Gastroesophageal sphincter (tissue), 4 donors: ENCODE measurements around the gene ATXN7L3B. TPM values are rescaled to one million over a fixed set of nuclear protein-coding genes. Genes with fewer than 3 reads are reported as not detected.

Experiments used
- ATAC-seq: fragments of 150-250 bp; one replicate; pipeline ENCODE4 v1.9.1; 2016; ENCODE audit warnings: mild to moderate bottlenecking, moderate library complexity
- H3K27ac ChIP-seq, 4 donors: fragments of 200-600 bp; sonication (generic) in 3 of 4; 1 replicate in 3 of 4; 2 replicates in 1 of 4; pipeline ENCODE4 v1.5.1; 2016 to 2019
- H3K27me3 ChIP-seq: fragments of 200-600 bp; sonication (generic); one replicate; pipeline ENCODE4 v1.5.1; 2019
- H3K36me3 ChIP-seq, 2 donors: fragments of 200-600 bp; sonication (generic); one replicate each; pipeline ENCODE4 v1.5.1; 2019; ENCODE audit warnings: control low read depth in 1 of 2
- H3K4me1 ChIP-seq, 3 donors: fragments of 200-600 bp; sonication (generic); 1 replicate in 2 of 3; 2 replicates in 1 of 3; pipeline ENCODE4 v1.5.1; 2016 to 2019; ENCODE audit warnings: control low read depth in 2 of 3
- H3K4me3 ChIP-seq, 2 donors: fragments of 200-600 bp; sonication (generic); one replicate each; pipeline ENCODE4 v1.5.1; 2019; ENCODE audit warnings: mild to moderate bottlenecking in 1 of 2, moderate library complexity in 1 of 2
- H3K9me3 ChIP-seq, 3 donors: fragments of 200-600 bp; sonication (generic); one replicate each; pipeline ENCODE4 v1.5.1; 2017 to 2019; ENCODE audit warnings: control low read depth in 2 of 3
- CTCF ChIP-seq, 4 experiments: fragments of 200-600 bp in 2 of 4; fragments of 450-650 bp in 2 of 4; sonication (generic) in 1 of 4; IDR thresholded peaks; one replicate each; pipeline ENCODE4 v1.5.1; 2017 to 2019; ENCODE audit warnings: antibody characterized with exemption in 4 of 4, mild to moderate bottlenecking in 2 of 4, moderate library complexity in 2 of 4
- EP300 ChIP-seq: sonication (generic); formaldehyde crosslinking; IDR thresholded peaks from one replicate; pipeline ENCODE4 v1.6.1; 2017; ENCODE audit warnings: antibody characterized with exemption, mild to moderate bottlenecking
- POLR2A ChIP-seq, 2 donors: fragments of 450-650 bp; IDR thresholded peaks; one replicate each; pipeline ENCODE4 v1.6.1; 2017; ENCODE audit warnings: antibody characterized with exemption in 2 of 2, mild to moderate bottlenecking in 2 of 2, moderate library complexity in 1 of 2
- POLR2AphosphoS5 ChIP-seq: sonication (generic); formaldehyde crosslinking; IDR thresholded peaks from one replicate; pipeline ENCODE4 v1.6.1; 2017; ENCODE audit warnings: antibody characterized with exemption
- WGBS, 2 donors: methylation state at CpG; one replicate each; pipeline ENCODE4 v1.1.5; 2018; ENCODE audit warnings: low coverage in 1 of 2; 5-methylcytosine and 5-hydroxymethylcytosine counted together
- total RNA-seq, 4 donors: library from RNA; depleted of rRNA; stranded (reverse); fragments of >200 nt; gene quantifications; one replicate each; pipeline ENCODE4 v1.1.0, GENCODE V29; 2016

Gene ATXN7L3B
- total RNA-seq, 4 donors from 2014 or later = 21.3 to 27.7 (median 25.9) TPM

- TF ChIP-seq POLR2AphosphoS5 (no peak), POLR2A (IDR thresholded peaks at IDR 0.05) (no peak), EP300 (no peak), CTCF (IDR thresholded peaks at IDR 0.05) (no peak)
- H3K4me3 ChIP-seq = no peak overlapping the region
- no peak overlapping the region for H3K27ac ChIP-seq
- 42 to 64% methylated on average over 3 to 4 of the region's 4 CpGs for WGBS, 2 donors
- H3K9me3 ChIP-seq = no peaks in the 10 kb centered on the region
- ATAC-seq = no peak
- H3K36me3 ChIP-seq = no peaks in the 10 kb centered on the region
- H3K4me1 ChIP-seq = no peaks in the 10 kb centered on the region
- H3K27me3 ChIP-seq = no peaks in the 10 kb centered on the region
Observed at GRCh38 chr12:74586251-74586650, 48.6 kb downstream of the ATXN7L3B start.
